Keratinocyte (primary cell): Measurements from ENCODE around the gene KLK6. TPM values are rescaled to one million over a fixed set of nuclear protein-coding genes. Genes with fewer than 3 reads are reported as not detected.
A peak's percentile ranks its signal among the peaks of the same experiment; 100 is the strongest.
"Not testable (repeated sequence)": the region's sequence is repeated elsewhere in the genome, so short reads cannot be mapped to it uniquely, and the experiment has no call there.

ENCODE experiments used
- DNase-seq: peaks from one replicate; pipeline ENCODE4 v3.0.0-alpha.2; 2011; ENCODE audit warnings: low read depth, missing footprints, low spot score
- FAIRE-seq: peaks from 2 replicates; lab custom pipeline; 2011; peaks lifted over from hg19 to GRCh38; lab: Jason Lieb, UNC
- H2AFZ ChIP-seq: 2 replicates; pipeline ENCODE4 v1.6.0; 2012; ENCODE audit warnings: low read length, control low read depth, inconsistent platforms; ENCODE audit not compliant: control insufficient read depth
- H3K27ac ChIP-seq: 2 replicates; pipeline ENCODE4 v1.5.1; 2011; ENCODE audit warnings: low read length; ENCODE audit not compliant: control insufficient read depth, insufficient read depth
- H3K27me3 ChIP-seq: 3 replicates; pipeline ENCODE4 v1.6.0; 2011; ENCODE audit warnings: low read length; ENCODE audit not compliant: control insufficient read depth, insufficient read depth; ENCODE audit errors: extremely low read depth
- H3K36me3 ChIP-seq, 2 experiments: 2 replicates in 1 of 2; 3 replicates in 1 of 2; pipeline ENCODE4 v1.5.1; 2011; ENCODE audit warnings: low read length in 2 of 2, mild to moderate bottlenecking in 1 of 2; ENCODE audit not compliant: control insufficient read depth in 2 of 2, insufficient read depth in 2 of 2; ENCODE audit errors: extremely low read depth in 1 of 2
- H3K4me1 ChIP-seq: 3 replicates; pipeline ENCODE4 v1.5.1; 2011; ENCODE audit warnings: low read length; ENCODE audit not compliant: control insufficient read depth, insufficient read depth; ENCODE audit errors: extremely low read depth
- H3K4me2 ChIP-seq: 3 replicates; pipeline ENCODE4 v1.6.0; 2011; ENCODE audit warnings: low read depth, low read length; ENCODE audit not compliant: control insufficient read depth, insufficient read depth; ENCODE audit errors: extremely low read depth
- H3K4me3 ChIP-seq, 3 experiments: fragments of 200-600 bp in 1 of 3; sonication (generic) in 1 of 3; 2 replicates in 2 of 3; 3 replicates in 1 of 3; pipeline ENCODE4 v1.5.1; 2011 to 2016; ENCODE audit warnings: low read length in 3 of 3, mild to moderate bottlenecking in 3 of 3, control low read depth in 2 of 3, inconsistent platforms in 1 of 3, low read depth in 1 of 3, mixed read lengths in 1 of 3, mixed run types in 1 of 3, moderate library complexity in 1 of 3; ENCODE audit not compliant: control insufficient read depth in 2 of 3, insufficient read depth in 2 of 3; ENCODE audit errors: extremely low read depth in 1 of 3
- H3K79me2 ChIP-seq: 2 replicates; pipeline ENCODE4 v1.6.0; 2012; ENCODE audit warnings: low read length; ENCODE audit not compliant: control insufficient read depth, insufficient read depth
- H3K9ac ChIP-seq: 3 replicates; pipeline ENCODE4 v1.6.0; 2011; ENCODE audit warnings: low read length; ENCODE audit not compliant: control insufficient read depth, insufficient read depth; ENCODE audit errors: extremely low read depth
- H3K9me1 ChIP-seq: 3 replicates; pipeline ENCODE4 v1.6.0; 2011; ENCODE audit warnings: low read length; ENCODE audit not compliant: control insufficient read depth, insufficient read depth; ENCODE audit errors: extremely low read depth
- H3K9me3 ChIP-seq: 2 replicates; pipeline ENCODE4 v1.5.1; 2012; ENCODE audit warnings: low read depth, low read length; ENCODE audit not compliant: control insufficient read depth
- H4K20me1 ChIP-seq: 3 replicates; pipeline ENCODE4 v1.6.0; 2011; ENCODE audit warnings: low read length; ENCODE audit not compliant: control insufficient read depth, insufficient read depth; ENCODE audit errors: extremely low read depth
- CTCF ChIP-seq, 3 experiments: IDR thresholded peaks in 1 of 3; conservative IDR thresholded peaks in 1 of 3; optimal IDR thresholded peaks in 1 of 3; 2 replicates in 2 of 3; 3 replicates in 1 of 3; pipeline versions ENCODE3 to v1.5.1; 2011; ENCODE audit warnings: low read length in 3 of 3, mild to moderate bottlenecking in 3 of 3, moderate library complexity in 2 of 3, control low read depth in 1 of 3, inconsistent platforms in 1 of 3; ENCODE audit not compliant: insufficient read depth in 2 of 3; ENCODE audit errors: extremely low read depth in 1 of 3
- EZH2 ChIP-seq: IDR thresholded peaks from one replicate; pipeline ENCODE4 v1.6.1; 2012; ENCODE audit warnings: inconsistent platforms, mild to moderate bottlenecking, low read length, moderate library complexity
- dilution Hi-C: fragments of 300-500 bp; cut with MboI; formaldehyde crosslinking; loops from one replicate; pipeline ENCODE4 v1.7.0; 2020; ENCODE audit warnings: low sequenced_read_pairs; ENCODE audit not compliant: extremely low pct_ligation_motif_present
- polyA plus RNA-seq, 5 experiments: library from polyadenylated mRNA; depleted of rRNA in 3 of 5; stranded (reverse) in 3 of 5; stranded (forward) in 1 of 5; unstranded in 1 of 5; fragments of >200 nt; gene quantifications; 1 replicate in 1 of 5; 2 replicates in 3 of 5; 3 replicates in 1 of 5; pipeline versions ENCODE4 v1.2.1 to v1.2.3, GENCODE V29; 2011 to 2012; ENCODE audit warnings: missing spikeins in 2 of 5, low read depth in 1 of 5, low replicate concordance in 1 of 5

KLK6 gene
- polyA plus RNA-seq, 1 donor (not counting 4 experiments of a cell fraction or from before 2014, with no cell fraction given), result 1.9 TPM

DNA sequence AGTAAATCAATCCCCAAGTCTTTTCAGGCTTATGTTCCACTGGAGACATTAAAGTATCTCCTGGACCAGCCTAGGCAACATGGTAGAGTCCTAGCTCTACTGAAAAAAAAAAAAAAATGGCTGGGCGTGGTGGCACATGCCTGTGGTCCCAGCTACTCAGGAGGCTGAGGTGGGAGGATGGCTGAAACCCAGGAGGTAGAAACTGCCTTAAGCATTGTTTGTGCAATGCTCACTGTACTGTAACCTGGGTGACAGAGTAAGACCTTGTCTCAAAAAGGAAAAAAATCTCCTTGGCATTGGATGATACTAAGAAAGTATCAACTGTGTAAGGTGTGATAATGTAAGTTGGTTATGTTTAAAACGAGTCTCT is 23.3 kb upstream of the KLK6 start:
- H3K27ac ChIP-seq, result peak overlapping the region; percentile 73
- no peaks in the 10 kb centered on the region for H3K27me3 ChIP-seq
- no peak for DNase-seq
- peak overlapping the region; percentile 71 for H2AFZ ChIP-seq
- no peaks in the 10 kb centered on the region for H3K9me3 ChIP-seq
- H3K4me1 ChIP-seq, result peaks cover 19% of the 10 kb centered on the region
- peak overlapping the region; percentile 58 for H3K4me2 ChIP-seq
- H3K79me2 ChIP-seq, result no peaks in the 10 kb centered on the region
- H3K9ac ChIP-seq, result peak overlapping the region; percentile 35
- H3K36me3 ChIP-seq, result peaks cover 0 to 2% of the 10 kb centered on the region in 2 experiments
- TF ChIP-seq EZH2 (no peak), CTCF (optimal IDR thresholded peaks at IDR 0.05 in 1 of 3, IDR thresholded peaks at IDR 0.05 in 1 of 3, conservative IDR thresholded peaks at IDR 0.05 in 1 of 3; ENCODE audit: extremely low read depth in 1 of 3, insufficient read depth in 2 of 3, low read length in 3 of 3) (no peak)
- no peaks in the 10 kb centered on the region for H4K20me1 ChIP-seq
- dilution Hi-C loops, result no loop called here
- H3K4me3 ChIP-seq, result peak overlapping the region in 1 of 3 experiments; percentile 16
- FAIRE-seq, result peak; percentile 34
- no peaks in the 10 kb centered on the region for H3K9me1 ChIP-seq

GRCh38 chr19:50984416-50984815 is 15.0 kb upstream of the KLK6 start:
- H3K9me1 ChIP-seq, H3K4me1 ChIP-seq, dilution Hi-C loops, H3K36me3 ChIP-seq, H3K4me2 ChIP-seq, H3K27ac ChIP-seq, H3K79me2 ChIP-seq, DNase-seq, H3K9ac ChIP-seq, H2AFZ ChIP-seq, H4K20me1 ChIP-seq, H3K4me3 ChIP-seq, FAIRE-seq, H3K9me3 ChIP-seq: not testable (repeated sequence)
- peaks cover 12% of the 10 kb centered on the region for H3K27me3 ChIP-seq

DNA sequence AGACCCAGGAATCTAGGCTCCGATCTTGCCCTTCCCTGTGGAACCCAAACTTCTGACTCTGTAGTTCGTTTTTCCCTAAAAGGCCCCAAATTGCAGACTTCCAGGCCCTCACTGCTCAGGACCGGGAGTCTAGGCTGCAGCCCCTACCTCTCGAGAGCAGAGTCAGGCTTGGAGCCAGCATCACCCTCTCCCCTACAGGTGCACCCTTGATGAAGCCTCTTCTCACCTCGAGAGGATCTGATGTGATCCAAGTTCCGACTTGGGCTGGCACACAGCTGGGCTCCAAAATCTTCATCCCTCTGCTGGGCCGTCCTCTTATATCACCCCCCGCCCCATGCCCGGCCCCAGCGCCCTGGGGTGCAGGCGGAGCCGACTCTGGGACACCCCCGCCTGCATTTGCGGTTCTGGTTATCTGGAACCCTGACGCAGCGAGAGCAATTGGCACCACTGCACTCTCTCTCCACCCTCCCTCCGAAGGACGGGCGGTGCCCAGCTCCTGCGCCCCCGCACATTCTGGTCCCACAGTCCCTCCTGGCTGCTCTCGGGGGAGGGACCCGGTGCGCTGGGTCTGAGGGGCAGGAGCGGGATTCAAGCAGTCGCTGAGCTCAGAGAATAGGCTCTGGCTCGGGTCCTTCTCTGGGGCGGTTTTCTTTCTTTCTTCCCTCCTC is 14.4 kb upstream of the KLK6 start, which contains the start of gene KLK7:
TSS of gene KLK7 (minus strand) at position 293 of the 668 bp plus-strand sequence. CDS start 1,518 bp downstream, outside the sequence.
- Histone ChIP-seq H3K79me2 (no peaks in the 10 kb centered on the region), H3K9ac (peak within 1 kb of the TSS; percentile 44), H3K27ac (no peak within 1 kb of the TSS), H3K4me1 (peaks cover 8% of the 10 kb centered on the region), H3K4me3 (peak within 1 kb of the TSS in 2 of 3 experiments; percentile 20 to 31), H2AFZ (peak within 1 kb of the TSS; percentile 70), H4K20me1 (no peaks in the 10 kb centered on the region), H3K9me1 (no peaks in the 10 kb centered on the region), H3K36me3 (no peaks in the 10 kb centered on the region), H3K27me3 (peaks cover 12% of the 10 kb centered on the region), H3K4me2 (peak within 1 kb of the TSS; percentile 62), H3K9me3 (no peaks in the 10 kb centered on the region)
- FAIRE-seq, result no peak
- no peak for DNase-seq
- dilution Hi-C loops, result no loop called here
- no peak for TF ChIP-seq CTCF (optimal IDR thresholded peaks at IDR 0.05 in 1 of 3, IDR thresholded peaks at IDR 0.05 in 1 of 3, conservative IDR thresholded peaks at IDR 0.05 in 1 of 3; ENCODE audit: extremely low read depth in 1 of 3, insufficient read depth in 2 of 3, low read length in 3 of 3)
- TF ChIP-seq EZH2, result no peak
